ENCODE measurements around the gene RNF40.

RNF40 gene

DNA sequence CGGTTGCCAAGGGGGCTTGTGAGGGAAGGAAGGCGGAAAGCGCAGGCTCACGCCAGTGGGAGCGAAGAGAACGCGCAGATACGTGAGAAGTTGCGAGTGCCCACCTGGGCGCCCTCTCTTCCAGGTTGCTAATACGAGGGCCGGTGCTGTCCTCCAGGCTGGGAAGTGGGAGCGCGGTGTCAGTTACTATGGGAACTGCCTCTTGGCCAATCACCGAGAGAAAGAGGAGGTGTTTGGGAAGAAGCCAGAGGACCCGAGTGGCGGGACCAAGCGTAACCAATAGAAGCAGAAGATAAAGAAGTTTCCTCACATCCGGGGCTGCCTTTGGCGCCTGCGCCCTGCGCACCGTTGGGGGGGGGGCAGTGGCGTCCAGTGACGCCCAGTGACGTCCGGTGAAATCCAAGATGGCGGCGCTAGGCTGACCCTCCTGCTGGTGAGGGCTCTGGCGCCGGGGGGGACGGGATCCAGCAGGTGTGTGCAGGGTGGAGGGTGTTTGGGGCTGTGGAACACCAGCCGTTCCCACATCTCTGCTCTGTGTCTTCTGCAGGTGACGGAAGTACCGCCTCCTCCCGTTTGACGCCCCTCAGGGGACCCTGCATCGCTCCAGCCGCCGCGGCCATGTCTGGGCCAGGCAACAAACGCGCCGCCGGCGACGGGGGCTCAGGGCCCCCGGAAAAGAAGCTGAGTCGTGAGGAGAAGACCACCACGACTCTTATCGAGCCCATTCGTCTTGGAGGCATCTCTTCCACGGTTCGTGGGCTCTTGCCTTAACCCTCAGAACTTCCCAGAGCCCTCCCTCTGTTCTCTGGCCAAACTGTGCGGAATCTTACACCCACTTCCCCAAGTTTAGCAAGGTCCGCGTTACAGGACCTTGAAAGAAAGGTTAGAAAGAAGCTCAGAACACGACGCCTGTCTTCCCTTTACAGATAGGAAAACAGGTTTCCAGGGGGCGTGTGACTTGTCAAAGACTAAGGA, at the start of gene RNF40, which contains the start of gene CFAP119:
Gene RNF40 (plus strand): TSS at position 395 of the 975 bp plus-strand sequence. CDS start 224 bp downstream, at position 619.
Gene CFAP119 (minus strand): TSS at position 135 of the 975 bp plus-strand sequence. CDS start 314 bp downstream, outside the sequence.
- peak; percentile 98 for DNase-seq

GRCh38 chr16:30715750-30716445, 46.2 kb upstream of the RNF40 start:
- no peak for DNase-seq

DNA sequence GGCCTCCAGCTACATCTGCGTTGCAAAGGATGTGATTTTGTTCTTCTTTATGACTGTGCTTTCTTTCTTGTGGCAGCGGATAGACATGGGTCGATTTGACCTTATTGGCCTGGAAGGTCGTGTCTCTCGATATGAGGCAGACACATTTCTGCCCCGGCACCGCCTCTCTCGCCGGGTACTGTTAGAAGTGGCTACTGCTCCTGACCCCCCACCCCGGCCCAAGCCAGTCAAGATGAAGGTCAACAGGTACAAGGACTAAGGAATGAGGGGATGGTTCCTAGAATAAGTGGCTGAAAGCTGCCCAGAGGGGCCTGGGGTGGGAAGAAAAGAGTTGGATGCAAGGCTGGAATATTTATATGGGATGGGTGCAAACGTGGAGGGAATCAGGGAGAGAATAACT, 42.0 kb upstream of the RNF40 start:
- DNase-seq = no peak

- no peak for DNase-seq
Measured at GRCh38 chr16:30720694-30721093, 41.4 kb upstream of the RNF40 start.

DNA sequence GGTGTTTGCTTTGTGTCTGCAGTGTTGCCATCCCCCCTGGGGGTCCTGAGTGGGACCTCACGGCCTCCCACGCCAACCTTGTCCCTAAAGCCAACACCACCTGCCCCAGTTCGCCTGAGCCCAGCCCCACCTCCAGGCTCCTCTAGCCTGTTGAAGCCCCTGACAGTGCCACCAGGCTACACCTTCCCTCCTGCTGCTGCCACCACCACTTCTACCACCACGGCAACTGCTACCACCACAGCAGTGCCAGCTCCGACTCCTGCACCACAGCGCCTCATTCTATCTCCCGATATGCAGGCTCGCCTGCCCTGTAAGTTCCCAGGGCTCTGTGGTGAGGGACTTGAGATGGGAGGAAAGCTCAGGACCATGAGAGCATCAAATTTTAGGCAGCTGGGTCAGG, 41.0 kb upstream of the RNF40 start:
- no peak for DNase-seq

DNA sequence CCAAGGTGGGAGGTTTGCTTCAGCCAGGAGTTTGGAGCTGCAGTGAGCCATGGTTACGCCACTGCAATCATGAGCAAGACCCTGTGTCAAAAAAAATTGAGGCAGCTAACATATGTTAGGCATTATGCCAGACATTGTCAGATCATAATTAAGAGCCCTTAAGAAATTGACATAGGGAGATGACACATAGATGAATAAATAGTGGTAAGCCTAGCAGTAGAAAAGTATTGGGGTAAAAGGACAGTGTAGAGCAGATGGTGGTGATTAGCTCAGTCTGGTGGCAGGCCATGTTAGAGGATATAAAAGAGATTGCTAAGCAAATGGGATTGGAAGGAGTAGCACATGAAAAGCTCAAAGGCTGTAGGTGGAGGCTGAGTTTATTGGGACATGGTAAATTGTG, 40.5 kb upstream of the RNF40 start:
- no peak for DNase-seq

DNA sequence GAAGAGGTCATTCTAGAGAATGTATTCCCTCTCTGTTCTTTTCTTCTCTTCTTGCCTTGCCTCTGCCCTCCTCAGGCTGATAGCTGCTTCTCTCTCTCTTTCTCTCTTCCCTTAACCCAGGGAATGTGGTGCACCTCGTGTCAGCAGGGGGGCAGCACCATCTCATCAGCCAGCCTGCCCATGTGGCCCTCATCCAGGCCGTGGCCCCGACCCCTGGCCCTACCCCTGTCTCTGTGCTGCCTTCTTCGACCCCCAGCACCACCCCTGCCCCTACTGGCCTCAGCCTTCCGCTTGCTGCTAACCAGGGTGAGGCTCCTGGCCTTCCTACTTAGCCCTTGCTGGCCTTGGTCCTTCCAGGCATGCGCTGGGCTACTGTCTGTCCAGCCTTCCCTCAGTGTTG, 39.7 kb upstream of the RNF40 start:
- DNase-seq = no peak

DNA sequence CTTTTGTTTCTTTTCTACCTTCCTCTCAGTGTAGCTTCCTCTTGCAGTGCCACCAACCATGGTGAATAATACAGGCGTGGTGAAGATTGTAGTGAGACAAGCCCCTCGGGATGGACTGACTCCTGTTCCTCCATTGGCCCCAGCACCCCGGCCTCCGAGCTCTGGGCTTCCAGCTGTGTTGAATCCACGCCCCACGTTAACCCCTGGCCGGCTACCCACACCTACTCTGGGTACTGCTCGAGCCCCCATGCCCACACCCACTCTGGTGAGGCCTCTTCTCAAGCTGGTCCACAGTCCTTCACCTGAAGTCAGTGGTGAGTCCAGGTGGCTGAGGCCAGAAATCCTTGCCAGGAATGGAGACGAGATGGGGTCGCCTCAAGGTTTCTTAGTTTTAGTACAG, 39.2 kb upstream of the RNF40 start:
- no peak for DNase-seq

DNA sequence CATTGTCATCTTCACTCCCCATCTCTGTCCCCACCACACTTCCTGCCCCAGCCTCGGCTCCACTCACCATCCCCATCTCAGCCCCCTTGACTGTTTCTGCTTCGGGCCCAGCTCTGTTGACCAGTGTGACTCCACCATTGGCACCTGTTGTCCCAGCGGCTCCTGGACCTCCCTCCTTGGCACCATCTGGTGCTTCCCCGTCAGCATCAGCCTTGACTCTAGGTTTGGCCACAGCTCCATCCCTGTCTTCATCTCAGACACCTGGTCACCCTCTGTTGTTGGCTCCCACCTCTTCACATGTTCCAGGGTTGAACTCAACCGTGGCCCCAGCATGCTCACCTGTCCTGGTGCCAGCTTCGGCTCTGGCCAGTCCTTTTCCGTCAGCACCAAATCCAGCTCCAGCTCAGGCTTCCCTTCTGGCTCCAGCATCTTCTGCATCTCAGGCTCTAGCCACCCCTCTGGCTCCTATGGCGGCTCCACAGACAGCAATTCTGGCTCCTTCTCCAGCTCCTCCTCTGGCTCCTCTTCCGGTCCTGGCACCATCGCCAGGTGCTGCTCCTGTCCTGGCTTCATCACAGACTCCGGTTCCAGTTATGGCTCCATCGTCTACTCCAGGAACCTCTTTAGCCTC, 38.3 kb upstream of the RNF40 start:
- no peak for DNase-seq

- DNase-seq = no peak
Measured at GRCh38 chr16:30724641-30725417, 37.3 kb upstream of the RNF40 start.

DNA sequence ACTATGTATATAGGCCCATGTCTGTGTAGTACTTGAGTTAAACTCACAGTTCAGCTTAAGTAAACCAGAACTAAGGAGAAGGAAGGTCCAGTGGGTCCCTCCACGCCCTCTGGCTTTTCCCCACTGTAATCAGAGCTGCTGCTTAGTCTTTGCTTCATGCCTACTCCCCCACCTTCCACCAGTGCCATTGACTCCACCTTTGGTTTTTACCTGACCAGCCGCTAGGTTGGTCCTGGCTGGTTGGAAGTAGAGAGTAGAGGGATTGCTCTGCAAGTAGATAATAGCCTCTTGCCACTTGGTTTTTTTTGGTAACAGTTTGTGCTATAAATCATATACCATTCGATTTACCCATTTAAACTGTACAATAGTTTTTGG, 36.7 kb upstream of the RNF40 start:
- no peak for DNase-seq

DNA sequence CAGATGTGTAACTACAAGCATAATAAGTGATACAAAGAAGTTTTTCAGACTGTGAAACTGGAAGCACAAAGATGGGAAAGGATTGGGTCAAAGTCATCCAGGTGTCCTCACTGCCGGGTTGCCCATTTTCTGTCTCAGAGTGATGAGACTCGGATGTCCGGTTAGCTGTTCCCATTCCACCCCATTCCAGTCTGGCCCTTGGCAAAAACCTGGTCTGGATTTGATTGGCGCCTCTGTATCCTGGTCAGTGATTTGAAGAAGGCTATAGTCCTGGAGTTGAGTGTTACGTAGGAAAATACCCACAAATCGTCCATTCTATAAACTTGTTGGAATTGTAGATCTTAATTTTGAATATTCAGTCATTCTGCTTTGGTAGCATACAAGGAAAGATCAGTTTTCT, 33.8 kb upstream of the RNF40 start:
- no peak for DNase-seq

GRCh38 chr16:30728899-30729672, 33.0 kb upstream of the RNF40 start:
- DNase-seq = no peak

GRCh38 chr16:30731411-30731810, 30.7 kb upstream of the RNF40 start:
- DNase-seq = no peak

GRCh38 chr16:30736995-30737793, 24.9 kb upstream of the RNF40 start:
- DNase-seq = no peak

DNA sequence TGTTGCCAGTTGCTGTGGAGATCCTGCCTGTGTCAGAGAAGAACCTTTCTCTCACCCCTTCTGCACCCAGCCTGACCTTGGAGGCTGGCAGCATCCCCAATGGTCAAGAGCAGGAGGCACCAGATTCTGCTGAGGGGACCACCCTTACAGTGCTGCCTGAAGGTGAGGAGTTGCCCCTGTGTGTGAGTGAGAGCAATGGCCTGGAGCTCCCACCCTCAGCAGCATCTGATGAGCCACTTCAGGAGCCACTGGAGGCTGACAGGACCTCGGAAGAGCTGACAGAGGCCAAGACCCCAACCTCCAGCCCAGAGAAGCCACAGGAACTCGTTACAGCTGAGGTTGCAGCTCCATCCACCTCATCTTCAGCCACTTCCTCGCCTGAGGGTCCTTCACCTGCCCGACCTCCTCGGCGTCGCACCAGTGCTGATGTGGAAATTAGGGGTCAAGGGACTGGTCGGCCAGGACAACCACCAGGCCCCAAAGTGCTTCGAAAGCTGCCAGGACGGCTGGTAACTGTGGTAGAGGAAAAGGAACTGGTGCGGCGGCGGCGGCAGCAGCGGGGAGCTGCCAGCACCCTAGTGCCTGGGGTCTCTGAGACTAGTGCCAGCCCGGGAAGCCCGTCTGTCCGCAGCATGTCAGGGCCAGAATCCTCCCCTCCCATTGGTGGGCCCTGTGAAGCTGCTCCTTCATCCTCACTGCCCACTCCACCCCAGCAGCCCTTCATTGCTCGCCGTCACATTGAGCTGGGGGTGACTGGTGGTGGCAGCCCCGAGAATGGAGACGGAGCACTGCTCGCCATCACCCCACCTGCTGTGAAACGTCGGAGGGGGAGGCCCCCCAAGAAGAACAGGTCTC, 24.1 kb upstream of the RNF40 start:
- DNase-seq = no peak

- DNase-seq = no peak
Measured at GRCh38 chr16:30738984-30739951, 22.9 kb upstream of the RNF40 start.

DNA sequence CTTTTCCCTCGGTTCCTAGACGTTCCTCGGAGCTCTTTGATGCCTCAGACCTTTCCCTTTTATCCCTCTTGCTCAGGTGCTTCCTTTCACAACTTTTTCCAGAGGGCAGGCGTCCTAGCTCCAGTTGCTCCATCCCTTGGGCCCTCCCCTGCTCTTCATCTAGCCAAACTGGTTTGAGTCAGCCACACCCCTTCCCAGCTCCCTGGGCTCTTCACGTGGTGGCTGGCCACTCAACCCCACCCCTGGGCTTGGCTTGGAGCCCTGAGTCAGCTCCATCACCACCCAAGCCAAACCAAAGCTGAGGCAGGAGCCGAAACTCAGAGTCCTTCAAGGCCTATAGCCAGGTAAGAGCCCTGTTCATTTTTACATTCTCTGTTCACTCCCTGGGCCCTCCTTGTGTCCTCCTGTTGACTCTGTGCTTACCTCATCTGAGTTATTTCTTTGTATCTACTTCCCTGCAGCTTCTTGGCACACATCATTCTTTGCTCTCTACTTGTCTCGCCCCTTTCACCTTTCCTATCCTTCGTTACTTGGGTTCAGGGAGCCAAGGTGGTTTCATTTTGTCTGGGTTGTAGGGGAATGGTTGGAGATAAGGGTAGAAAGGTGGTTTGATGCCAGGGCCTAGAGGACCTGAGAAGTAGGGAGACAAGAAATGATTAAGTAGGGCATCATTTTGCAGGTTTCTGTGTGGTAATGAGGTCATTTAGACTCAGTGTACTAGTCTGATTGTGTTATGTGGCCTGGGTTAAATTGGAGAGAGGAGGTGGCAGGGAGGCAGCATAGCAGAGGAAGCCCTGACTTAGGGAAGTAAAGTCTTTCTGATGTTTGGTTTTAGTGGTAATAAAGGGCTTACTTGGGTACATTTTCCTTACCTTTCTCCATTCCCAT, 21.5 kb upstream of the RNF40 start:
- DNase-seq = no peak
